NK-92 (cell line): ENCODE results near the gene TTC23.
"Not testable (repeated sequence)": the region's sequence is repeated elsewhere in the genome, so short reads cannot be mapped to it uniquely, and the experiment has no call there.

Experiments used
- DNase-seq: peaks from one replicate; lab custom pipeline; 2025; ENCODE audit not compliant: unreplicated experiment; lab: John Stamatoyannopoulos, UW

The TTC23 gene

DNA sequence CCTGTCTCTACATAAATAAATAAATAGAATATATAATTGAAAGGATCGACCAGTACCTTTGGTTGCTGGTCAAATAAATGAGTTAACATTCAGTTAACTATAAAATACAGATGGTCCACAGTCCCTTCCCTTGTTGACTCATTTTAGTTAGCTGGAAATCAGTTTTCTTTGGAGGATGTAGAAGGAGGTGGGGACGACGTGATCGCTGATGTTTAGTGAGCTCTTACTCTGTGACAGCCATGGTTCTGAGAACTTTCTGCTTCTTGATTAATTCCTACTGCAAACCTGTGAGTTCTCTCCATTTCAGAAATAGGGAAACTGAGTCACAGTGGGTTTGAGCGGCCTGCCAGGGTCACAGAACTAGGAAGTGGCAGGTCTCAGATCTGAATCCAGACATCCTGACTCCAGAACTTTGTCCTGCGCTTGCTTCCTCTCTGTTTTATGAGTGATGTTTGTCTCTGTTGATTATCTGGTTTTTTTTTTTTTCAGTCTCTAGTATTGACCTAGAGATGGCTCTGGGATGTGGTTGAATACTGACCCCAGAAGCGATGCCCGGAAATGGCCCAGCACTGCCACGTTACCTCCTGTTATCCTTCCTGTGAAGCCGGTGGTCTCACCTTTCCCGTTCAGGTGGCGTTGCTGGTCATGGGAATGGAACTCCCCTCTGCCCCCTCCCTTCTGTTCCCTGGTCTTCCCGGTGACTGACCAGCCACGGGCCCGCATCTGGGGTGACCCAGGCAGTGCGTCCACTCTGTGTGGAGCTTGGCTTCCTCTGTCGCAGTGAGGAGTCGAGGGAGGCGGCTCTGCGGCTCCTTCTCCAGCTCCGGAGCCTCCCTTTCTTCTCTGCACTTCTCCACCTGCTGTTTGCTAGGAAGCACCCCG lies 126.3 kb downstream of the TTC23 start:
- no peak for DNase-seq

DNA sequence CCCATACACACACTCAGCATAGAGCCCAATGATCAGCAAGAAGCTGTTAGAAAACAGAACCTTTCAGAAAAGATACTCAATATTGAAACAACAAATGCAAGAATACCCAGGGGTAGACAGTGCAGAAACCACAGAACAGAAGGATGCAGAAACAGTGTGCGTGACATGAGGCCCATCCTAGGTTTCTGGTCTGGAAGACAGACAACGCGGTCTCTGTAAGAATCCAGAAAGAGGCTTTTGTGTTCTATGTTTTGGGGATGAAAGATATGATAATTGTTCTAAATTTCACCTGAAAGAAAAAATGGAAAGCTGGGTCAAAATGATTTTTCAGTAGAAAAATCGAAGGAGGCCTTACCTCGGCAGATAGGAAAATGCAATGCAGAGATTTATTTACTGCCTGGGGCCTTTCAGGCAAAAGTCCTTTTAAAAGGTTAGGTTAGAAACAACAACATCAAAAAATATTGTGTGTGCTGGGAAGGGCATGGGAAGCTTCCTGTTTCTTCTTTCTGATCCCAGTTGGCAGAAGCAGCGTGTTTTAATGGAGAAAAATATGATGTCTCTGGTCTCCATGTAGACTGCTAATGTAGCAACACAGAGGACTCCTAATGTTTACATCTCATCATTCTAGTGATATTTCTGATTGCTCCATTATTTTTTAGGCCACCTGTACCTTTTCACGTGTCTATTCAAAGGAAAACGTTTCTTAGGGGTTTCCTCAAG lies 127.5 kb downstream of the TTC23 start:
- DNase-seq = no peak

DNA sequence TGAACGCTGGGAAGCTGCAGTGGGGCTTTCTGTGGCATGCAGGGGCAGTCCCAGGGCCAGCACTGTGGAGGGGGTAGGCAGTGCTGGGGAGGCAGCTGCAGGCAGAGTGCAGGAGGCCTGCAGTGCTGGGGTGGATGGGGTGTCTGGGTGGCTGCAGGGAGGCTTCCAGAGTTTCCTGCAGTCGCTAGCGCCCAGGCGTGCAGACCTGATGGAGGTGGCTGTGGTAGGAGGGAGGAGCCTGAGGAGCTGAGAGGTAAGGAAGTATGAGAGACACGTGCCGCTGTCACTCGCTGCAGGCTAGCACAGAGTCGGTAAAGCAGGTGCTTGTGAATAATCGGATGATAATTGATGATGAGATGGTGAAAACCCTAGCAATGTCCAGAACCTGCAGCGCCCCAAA lies 128.2 kb downstream of the TTC23 start:
- no peak for DNase-seq

DNA sequence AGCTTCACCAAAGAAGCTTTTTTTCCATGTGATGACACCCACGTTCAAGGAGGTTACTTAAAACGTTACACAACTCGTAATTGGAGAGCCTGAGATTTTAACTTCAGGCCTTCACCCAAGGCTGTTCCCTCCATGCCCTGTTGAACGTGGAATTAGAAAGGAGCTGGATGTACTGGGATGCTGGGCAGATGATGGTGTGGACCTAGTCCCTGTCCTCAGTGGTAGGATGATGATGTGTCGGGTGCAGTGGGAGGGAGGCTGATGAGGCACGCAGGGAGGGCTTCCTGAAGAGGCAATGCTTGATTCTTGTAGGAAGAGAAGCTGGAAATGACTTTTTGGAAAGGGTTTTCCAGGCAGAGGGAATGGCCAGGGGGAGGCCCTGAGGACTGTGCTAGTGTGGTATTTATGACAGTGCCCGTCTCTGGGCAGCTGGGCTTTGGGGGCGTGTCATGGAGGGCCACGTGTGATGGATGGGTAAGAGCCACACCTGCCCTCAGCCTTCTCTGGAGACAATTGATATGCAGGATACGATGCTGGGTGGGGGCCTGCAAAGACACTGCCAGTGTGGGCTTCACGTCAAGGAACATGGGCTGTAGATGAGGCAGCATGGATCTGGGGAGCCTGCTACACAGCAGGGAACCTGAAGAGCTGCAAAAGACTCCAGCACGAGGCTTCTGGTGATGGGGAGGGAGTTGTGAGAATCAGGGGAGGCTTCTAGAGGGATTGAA lies 129.2 kb downstream of the TTC23 start:
- no peak for DNase-seq

DNA sequence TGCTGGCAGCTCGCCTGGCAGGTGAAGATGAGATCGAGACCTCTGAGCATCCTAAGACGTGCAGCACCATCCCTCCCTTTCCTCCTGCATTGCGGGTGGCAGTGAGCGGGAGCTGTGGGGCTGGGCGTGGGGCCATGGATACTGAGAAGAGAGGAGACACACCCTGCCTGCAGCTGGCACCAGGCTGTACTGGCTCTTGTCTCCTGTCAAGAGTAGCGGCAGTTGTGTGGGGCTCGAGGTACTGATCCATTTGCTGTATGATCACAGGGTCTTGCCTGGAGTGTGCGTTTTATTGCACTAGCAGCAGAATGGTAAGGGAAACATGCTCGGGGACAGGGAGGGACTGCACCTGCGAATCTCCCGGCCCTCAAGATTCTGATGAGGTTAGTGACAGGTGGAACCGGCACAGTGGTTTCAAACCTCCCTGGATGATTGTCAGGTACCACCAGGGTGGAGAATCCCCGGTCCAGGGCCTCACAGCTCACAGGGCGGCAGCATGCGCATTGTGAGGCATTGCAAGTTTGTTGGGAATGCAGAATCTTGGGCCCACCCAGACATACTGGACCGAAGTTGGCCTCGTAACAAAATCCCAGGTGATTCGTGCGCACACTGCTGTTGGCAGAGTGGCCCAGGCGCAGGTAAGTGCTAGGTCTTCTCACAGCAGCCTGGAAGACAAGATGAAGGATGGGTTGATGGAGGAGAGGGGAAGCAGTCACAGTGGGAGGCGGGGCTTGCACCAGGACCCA lies 130.4 kb downstream of the TTC23 start:
- no peak for DNase-seq

DNA sequence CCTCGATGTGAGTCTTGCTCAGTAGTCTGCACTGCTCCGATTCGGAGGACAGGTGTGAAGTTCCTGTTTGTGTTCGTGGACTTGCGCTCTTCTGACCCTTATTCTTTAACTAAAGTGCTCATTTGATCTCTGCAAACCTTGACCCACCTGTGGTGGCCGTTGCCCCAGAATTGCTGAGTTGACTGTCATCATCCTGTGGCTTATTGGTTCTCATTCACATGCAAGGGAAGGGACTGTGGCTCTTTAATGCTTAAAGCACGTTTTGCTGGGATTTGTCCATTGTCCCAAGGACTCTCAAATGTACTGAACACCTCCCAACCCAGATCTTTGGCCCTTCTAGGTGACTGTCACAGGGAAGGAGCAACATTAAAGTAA lies 131.1 kb downstream of the TTC23 start:
- no peak for DNase-seq

DNA sequence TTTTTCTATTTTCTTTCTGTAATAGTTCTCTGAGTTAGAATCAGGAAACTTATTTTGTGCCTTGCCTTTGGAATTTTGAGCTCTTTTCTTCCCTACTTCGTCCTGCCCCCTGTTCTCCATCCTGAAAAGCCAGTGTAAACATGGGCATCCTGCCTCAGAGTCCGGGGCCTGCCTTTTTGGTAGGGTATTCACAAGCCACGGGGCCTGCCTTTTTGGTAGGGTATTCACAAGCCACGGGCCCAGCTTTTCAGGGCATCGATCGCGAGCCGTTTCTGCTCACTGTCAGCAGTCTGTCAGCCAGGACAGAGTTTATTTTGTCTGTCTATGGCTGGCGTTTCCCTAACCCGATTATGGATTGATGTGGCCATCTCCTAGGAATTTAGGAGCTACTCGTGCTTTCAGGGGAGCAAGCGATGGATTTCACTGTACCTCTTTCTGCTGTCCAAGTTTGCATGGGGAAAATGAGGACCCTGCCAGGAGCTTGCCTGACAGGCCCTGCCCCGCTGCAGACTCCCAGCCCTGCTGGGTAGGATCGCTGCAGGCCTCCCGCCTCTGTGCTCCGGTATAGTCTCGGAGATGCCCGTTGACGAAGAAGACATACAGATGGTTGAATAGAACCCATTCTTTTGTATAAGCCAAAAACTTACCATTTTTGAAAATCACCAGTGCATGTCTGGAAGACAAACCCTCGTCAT lies 131.7 kb downstream of the TTC23 start:
- DNase-seq = no peak

DNA sequence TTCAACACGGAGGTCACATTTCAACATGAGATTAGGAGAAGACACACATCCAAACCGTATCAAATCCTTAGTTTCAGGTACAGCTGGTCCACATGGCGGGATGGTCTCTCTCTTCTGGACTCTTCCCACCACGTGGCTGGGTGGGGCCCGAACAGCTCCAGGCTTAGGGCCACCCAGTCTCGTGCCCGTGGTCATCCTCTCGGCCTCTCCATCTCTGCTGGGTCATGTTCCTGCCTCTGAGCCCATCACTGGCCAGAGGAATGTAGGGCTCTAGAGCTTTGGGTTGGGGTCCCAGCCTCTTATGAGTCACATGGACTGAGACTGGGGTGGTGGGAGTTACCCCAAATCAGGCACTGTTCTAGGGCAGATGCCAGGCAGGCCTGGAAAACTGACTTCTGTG lies 132.3 kb downstream of the TTC23 start:
- no peak for DNase-seq

DNA sequence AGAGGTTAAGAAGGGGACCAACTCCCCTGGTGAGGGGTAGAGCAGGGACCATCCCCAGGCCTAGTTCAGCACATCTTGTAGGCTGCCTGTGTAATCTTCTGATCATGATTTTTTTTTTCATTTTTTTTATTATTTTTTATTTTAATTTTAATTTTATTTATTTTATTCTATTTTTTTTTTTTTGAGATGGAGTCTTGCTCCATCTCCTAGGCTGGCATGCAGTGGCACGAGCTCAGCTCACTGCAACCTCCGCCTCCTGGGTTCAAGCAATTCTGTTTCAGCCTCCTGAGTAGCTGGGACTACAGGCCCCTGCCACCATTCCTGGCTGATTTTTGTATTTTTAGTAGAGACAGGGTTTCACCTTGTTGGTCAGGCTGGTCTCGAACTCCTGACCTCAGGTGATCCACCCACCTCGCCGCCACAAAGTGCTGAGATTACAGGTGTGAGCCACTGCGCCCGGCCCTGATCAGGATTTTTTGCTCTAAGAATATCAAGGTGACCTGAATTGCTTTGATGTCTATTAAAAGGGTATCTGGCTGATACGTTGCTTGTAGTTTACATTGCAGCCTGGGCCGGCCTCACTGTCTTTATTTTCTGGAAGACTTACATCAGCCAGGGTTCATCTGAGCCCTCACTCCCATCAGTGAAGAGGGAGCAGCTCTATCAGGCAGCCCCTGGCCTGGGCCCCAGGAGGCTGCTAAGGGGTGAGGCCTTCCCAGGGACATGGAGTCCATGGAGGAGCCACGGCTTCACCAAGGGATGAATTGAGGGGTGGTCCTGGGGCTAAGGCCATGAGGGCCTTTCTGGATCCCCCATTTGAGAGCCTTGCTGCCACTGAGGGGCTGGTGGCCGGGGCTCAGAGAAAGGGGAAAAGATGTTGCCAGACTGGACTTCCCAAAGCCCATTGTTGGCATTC lies 133.8 kb downstream of the TTC23 start:
- DNase-seq = no peak

DNA sequence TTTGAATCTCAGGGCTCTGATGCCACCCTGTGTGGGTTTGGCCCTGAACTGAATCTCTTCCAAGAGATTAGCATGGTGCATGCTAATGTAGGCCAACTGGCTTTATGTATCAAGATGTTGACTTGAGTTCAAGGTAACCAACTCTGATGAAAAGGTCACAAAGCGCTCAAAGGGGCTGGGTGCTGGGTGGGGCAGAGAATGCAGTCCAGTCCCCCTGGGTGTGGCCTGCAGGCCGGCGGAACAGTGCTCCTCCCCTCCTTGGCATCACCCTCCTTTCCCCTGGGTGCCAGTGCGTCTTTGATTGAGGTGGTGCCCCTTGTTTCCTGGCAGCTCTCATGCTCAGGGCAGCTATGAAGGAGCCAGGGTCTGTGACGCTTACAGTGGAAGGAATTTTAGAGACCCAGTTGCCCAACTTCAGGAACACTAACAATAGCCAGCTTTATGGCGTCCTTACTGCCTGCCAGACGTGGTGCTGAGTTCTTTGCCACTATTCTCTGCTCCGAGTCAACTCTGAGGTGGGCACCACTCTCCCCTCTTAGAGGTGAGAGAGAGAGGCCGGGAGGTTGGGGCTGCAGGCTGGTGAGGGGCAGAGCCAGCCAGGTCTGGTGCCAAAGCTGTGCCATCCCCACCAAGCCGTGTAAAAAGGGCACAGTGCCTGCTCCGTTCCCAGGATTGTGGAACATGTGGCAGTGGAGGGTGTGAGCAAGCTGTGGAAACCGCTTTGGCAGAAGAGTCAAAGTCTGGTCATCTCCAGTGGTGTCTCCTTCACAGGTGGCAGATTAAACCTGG lies 134.7 kb downstream of the TTC23 start:
- DNase-seq = no peak

DNA sequence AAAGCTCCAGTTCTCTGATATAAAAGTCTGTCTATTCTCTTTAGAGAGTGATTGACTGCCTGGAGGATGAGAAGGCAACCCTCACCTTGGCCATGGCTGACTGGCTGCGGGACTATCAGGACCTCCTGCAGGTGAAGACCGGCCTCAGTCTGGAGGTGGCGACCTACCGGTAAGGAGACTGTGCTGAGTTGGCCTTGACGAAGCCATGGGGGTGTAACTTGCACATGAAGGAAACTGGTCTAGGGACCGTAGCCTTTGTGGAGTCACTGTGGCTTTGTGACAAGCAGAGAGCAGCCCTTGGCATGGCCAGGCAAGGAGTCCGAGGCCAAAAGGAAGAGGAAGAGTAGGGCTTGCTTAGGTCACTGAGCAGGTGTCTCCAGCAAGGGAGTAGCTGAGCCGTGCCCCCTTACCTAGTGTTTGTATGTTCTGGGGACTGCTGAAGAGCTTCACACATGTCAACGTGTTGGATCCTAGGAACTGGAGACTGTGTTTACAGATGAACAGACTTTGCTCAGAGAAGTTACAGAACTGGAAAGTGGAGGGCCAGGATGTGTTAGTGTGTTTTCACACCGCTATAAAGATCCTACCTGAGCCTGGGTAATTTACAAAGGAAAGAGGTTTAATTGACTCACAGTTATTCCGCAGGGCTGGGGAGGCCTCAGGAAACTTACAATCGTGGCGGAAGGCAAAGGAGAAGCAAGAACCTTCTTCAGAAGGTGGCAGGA lies 135.7 kb downstream of the TTC23 start:
- DNase-seq = no peak

DNA sequence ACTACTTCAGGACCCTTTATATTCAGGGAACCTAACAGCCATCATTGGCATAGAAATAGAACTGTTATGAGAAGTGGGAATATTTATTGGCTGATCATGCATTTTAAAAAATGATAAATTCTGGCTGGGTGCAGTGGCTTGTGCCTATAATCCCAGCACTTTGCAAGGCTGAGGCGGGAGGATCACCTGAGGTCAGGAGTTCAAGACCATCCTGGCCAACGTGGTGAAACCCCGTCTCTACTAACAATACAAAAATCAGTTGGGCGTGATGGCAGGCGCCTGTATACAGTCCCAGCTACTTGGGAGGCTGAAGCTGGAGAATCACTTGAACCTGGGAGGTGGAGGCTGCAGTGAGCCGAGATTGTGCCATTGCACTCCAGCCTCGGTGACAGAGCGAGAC lies 137.7 kb downstream of the TTC23 start:
- not testable (repeated sequence) for DNase-seq

DNA sequence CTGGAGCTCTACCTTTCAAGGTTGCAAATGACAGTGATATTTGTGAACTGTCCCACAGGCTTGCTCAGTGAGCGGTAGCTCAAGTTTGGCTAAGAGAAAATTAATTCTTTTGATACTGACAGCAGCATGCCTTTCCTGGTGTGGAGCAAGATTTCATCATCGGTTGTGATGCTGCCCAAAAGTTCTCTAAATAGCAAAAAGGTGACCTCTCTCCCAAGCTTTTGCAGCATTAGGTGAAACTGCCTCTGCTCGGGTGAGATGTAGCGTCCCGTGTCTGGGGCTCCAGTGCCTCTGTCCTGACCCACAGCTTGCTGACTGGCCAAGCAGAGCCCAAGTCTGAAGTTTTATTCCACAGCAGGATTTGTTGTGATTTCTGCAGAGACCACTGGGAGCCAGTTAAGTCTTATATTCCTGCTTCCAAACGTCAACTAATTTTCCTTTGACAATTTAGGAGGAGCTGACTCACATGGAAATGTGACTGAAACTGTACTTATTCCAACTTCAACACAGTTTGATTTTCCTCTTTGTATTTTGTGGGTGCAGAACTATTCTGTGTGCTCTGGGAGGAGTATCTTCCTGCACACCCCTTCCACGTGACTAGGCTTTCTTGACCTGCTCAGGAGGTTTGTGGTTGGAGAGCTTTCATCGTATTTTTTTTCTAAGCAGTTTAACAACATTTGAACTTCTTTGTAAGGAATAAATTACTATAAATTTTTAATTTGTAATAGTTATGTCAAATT lies 138.6 kb downstream of the TTC23 start:
- no peak for DNase-seq

DNA sequence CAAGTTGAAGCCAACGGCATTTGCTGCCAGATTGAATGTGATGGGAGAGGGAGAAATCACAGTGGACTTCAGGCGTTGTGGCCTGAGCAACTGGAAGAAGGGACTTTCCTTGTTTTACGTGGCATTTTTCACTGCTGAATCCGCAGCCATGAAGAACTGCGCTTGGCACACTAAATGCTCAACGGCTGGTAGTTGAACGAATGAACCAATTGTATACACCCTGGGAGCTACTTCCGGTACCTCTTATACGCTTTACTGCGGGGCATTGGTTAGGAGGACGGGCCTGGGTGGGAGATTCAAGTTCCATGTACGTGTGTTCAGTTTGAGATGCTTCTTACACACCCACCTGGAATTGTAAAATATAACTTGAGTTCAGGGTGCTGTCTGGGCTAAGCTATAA lies 139.3 kb downstream of the TTC23 start:
- DNase-seq = no peak

DNA sequence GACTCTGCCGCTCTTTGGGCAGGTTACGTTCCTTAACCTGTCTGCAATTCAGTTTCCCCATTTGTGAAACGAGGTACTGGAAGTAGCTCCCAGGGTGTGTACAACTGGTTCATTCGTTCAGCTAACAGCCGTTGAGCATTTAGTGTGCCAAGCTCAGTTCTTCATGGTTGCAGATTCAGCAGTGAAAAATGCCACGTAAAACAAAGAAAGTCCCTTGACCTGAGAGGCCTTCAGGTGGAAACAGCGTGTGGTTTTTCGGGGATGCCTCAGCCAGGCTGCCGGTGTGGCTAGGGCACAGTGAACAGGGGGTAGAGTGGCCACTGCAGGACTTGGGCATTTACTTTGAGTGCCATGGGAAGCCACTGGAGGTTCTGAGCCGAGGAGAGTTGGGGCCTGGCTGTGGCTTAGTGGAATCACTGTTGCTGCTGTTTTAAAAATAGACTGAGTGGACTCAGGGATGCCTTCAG lies 139.8 kb downstream of the TTC23 start:
- DNase-seq = no peak

DNA sequence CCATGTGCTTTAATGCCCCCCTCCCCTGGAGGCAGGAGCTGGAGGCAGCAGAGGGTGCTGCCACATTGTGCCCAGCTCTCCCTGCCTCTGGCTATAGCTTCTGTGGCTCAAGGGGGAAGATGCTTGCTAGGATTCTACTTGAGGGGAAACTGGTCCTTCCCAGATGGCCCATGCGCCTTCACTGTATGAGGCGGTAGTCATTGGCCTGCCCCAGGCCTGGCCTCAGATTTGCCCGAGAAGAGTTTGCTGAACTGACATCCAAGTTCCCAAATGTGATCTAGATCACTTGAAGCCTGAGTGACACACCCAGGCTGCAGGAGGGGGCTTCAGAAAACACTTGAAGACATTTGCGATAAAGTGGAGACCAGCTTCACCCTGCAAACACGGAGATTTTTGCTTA lies 140.4 kb downstream of the TTC23 start:
- no peak for DNase-seq
